HFF-Myc (cell line): ENCODE data around the gene ARMCX6.

Source experiments
- DNase-seq: peaks from one replicate; pipeline ENCODE4 v3.0.0-alpha.2; 2011; ENCODE audit warnings: low read depth; ENCODE audit errors: extremely low read depth
- H3K4me3 ChIP-seq: replicated peaks from 2 replicates; pipeline ENCODE4 v1.5.1; 2011; ENCODE audit warnings: low read depth, mild to moderate bottlenecking, control low read depth, low read length
- TF ChIP-seq, protein P1 (sequence below): IDR thresholded peaks from 2 replicates; pipeline ENCODE4 v1.5.1; 2012; ENCODE audit warnings: mild to moderate bottlenecking, low read depth, low read length, control low read depth; ENCODE audit errors: missing control alignments

ARMCX6 gene

GRCh38 chrX:101595739-101596419, 21.9 kb downstream of the ARMCX6 start:
- TF ChIP-seq, protein P1, sequence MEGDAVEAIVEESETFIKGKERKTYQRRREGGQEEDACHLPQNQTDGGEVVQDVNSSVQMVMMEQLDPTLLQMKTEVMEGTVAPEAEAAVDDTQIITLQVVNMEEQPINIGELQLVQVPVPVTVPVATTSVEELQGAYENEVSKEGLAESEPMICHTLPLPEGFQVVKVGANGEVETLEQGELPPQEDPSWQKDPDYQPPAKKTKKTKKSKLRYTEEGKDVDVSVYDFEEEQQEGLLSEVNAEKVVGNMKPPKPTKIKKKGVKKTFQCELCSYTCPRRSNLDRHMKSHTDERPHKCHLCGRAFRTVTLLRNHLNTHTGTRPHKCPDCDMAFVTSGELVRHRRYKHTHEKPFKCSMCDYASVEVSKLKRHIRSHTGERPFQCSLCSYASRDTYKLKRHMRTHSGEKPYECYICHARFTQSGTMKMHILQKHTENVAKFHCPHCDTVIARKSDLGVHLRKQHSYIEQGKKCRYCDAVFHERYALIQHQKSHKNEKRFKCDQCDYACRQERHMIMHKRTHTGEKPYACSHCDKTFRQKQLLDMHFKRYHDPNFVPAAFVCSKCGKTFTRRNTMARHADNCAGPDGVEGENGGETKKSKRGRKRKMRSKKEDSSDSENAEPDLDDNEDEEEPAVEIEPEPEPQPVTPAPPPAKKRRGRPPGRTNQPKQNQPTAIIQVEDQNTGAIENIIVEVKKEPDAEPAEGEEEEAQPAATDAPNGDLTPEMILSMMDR = peak; percentile 52
- no peak overlapping the region for H3K4me3 ChIP-seq
- peak; percentile 33 for DNase-seq
